Activated gamma-delta T cell (primary cell): Measurements from ENCODE around the gene TANGO2.

Source experiments
- DNase-seq: peaks from one replicate; lab custom pipeline; 2025; lab: John Stamatoyannopoulos, UW

TANGO2 gene

DNA sequence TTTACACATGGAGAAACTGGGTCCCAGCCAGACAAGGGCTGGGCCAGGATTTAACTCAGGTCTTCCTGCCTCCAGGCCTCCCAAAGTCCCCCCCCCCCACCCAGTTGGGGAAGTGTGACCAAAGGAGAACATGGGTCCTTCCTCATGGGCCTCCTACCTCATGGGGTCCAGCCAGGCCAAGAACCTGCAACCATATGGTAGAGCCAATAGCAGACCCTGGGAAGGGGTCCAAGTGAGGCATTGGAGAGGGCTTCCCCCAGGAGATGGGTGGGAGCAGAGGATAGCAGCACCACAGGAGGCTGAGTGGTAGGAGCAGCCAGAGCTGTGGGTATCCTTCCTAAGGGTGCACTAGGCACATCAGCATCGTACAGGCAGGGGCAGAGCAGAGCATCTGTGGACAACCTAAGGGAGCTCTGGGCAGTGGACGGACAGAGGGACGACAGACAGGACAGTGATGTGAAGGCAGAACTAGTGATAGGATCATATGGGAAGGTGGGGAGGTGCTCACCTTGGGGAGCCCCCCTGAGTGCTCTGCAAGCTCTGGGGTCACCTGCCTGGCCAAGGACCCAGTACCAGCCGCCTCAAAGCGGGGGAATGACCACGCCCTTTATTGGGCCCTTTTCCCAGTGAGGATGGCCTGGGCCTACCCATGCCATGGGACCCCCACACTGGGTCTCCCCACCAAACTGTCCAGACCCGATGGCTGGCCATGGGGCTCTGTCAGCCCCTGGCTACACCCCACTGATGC lies 8.7 kb upstream of the TANGO2 start:
- no peak for DNase-seq

- no peak for DNase-seq
Observed at GRCh38 chr22:20012741-20013331, 8.1 kb upstream of the TANGO2 start.

DNA sequence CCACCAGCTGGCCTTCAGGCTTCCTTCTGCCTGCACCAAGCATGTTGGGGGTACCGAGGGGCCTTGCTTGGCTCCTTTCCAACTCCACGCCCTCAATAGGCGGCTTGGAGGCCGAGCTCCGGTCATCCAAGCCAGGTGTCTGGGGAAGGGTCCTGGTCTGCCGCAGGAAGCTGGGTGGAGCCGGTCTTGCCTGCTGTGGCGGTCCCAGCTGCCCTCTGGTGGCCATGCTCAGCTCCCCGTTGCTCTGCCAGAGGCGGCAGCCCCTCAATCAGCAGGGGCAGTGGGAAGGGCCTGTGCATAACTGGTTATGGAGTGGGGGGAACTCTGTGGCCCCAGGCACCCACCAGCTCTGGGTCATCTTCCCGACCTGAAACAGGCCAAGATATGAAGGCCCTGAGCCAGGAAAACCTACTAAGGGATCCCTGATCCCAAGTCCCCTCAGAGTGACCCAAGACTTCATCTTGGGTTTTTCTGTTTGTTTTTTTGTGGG lies 7.5 kb upstream of the TANGO2 start:
- DNase-seq, result no peak

DNA sequence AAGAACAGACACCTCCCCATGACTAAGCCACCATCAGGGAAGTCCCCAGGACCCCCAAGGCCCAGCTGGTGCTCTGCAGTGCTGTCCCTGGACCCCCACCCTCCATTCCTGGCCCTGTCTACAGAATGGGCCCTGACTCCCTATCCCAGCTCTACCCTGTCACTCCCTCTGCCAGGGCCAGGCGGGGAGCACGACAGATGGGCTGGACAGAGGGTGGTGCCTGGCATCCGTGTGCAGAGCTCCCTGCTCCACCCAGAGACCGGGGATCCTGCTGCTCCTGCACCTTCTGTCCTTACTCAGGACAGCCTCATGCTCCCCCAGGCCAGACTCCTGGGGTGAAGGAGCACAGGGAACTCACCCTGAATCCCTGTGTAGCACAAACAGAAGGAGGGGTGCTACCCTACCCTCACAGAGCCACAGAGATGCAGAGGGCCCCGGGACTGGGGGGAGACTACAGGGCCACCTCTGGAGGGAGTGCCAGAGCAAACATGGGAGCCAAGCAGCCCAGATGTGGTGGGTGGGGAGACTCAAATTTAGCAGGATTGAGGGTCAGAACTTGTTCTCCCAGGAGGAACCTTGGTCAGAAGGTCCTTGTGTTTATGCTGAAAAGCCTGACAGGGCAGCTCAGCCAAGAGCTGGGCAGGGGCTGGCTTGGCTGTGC lies 6.3 kb upstream of the TANGO2 start:
- no peak for DNase-seq

GRCh38 chr22:20015187-20015625 lies 5.7 kb upstream of the TANGO2 start:
- no peak for DNase-seq

DNA sequence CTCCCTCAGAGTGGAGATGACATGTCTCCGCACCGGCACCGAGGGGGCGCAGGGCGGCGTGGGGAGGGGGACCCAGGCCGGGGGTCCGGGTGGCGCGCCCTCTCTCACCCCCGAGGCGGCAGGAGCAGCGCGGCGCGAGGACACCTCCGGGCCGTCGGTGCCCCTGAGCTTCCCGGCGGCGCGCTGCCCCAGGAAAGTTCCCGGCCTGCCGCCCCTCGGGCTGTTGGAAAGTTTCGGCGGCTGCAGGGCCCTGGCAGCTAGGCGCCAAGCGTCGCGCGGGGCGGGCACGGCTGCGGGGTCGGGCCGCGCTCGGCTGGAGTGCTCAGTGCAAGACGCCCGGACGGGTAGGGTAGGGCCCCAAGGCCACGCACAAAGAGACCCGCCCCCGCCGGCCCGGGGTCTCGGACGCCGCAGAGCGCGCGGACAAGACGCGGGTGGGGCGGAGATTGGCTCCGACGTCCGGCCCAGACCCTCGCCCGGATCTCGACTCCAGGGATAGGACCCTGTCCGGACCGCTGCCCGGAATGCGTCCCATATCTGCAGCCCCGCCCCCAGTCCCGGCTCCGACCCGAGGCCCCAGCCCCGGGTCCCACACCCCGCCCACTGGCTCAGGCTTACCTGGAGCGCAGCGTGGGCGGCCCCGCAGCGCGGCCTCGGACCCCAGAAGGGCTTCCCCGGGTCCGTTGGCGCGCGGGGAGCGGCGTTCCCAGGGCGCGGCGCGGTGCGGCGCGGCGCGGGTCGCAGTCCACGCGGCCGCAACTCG lies 4.8 kb upstream of the TANGO2 start:
- no peak for DNase-seq

GRCh38 chr22:20016734-20017621 lies 3.9 kb upstream of the TANGO2 start, which contains the start of gene ARVCF:
TSS of gene ARVCF (minus strand) at chr22:20016823. CDS start at chr22:19990794, 26,029 bp downstream.
- peak; percentile 87 for DNase-seq

GRCh38 chr22:20017622-20017958 lies 3.3 kb upstream of the TANGO2 start:
- DNase-seq, result no peak

- DNase-seq, result no peak
Observed at GRCh38 chr22:20018001-20018400, 2.9 kb upstream of the TANGO2 start.

- DNase-seq, result no peak
Observed at GRCh38 chr22:20019661-20020532, 1.0 kb upstream of the TANGO2 start.

- DNase-seq, result no peak
Observed at GRCh38 chr22:20021196-20022181, 579 bp downstream of the TANGO2 start.

DNA sequence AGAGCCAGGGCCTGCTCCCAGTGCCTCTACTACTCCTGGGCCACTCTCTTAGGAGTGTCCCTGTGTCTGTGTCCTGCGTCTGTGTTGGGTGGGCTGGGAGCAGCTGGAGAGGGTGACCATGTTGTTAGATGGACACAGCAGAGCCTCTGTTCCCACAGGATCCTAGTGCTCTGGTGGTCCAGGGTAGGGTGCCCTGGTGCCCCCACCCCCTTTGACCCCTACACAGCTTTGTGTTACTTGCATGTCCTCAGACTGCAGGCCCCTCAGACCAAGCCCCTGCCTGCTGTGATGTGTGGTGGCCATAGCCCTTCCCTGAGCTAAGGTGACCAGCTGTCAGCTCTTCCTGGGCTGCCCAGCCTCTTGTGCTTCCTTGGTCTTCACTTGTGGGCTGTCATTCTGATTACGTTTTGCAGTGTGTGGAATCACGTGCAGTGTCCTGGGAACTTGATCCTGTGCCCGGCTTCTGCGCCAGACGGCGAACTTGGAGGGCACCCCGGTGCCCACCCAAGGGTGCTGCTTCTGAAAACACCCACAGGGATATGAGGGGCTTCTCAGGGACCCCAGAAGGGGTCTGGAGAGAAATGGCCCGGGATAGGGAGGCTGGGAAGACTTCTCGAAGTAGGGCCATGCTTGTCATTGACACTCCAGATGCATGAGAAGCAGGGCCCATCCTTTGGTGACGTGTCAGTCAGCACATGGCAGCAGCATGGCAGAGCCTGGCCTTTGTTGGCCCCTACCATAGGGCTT lies 1.5 kb downstream of the TANGO2 start:
- no peak for DNase-seq

DNA sequence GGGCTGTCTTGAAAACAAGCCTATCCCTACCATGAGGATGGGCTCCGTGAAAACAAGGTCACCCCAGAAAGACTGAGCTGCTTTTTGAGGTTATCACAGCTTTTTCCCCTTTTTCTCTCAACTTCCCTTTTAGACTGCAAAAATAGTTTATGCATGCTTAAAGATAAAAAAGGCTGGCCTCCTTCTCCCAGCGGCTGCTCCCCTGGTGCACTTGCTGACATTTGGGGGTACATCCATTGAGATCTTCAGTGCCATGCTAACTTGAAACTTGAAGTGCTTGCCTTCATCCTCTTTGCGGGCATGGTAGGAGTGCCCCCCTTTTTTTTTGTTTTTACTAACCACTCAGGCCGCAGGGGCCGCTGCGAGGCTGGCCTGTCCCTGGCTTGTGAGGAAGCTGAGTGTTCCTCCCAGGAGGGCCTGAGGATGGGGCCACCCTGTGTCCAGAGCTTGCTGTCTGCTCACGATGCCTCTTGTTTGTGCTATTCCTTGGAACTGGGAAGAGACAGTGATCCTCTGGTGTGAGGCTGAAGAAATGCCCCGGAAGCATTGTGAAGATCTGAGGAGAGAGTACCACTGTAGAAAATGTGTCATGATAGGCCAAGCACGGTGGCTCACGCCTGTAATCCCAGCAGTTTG lies 2.2 kb downstream of the TANGO2 start:
- DNase-seq, result no peak

- no peak for DNase-seq
Observed at GRCh38 chr22:20024225-20024624, 3.3 kb downstream of the TANGO2 start.

DNA sequence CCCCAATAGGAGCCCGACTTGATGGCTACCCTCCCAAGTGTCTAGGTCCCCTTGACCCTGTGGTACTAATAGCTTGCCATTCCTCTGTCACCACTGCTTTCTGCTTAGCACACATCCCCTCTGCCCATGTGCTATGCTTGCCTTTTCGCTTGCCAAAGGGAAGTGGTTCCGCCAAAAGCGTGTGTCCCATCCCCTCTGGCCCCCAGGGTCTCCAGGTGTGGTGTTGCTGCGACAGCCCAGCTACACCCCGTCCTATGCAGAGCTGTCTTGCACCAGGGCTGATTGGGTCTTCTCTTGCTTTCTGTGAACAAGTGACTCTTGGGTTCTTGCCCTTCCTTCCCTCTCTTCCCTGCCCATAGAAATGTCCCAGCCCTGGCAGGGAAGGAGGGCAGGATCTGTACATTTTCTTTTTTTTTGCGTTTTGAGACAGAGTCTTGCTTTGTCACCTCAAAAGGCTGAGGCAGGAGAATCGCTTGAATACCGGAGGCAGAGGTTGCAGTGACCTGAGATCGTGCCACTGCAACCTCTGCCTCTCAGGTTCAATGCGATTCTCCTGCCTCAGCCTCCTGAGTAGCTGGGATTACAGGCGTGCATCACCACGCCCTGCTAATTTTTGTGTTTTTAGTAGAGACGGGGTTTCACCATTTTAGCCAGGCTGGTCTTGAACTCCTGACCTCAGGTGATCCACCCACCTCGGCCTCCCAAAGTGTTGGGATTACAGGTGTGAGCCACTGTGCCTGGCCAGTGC lies 3.9 kb downstream of the TANGO2 start:
- DNase-seq, result no peak

- no peak for DNase-seq
Observed at GRCh38 chr22:20025401-20026203, 4.7 kb downstream of the TANGO2 start.
